Inferior parietal cortex (tissue), 1 donor: ENCODE results near the gene ZNF146.
"Not testable (repeated sequence)": the region's sequence is repeated elsewhere in the genome, so short reads cannot be mapped to it uniquely, and the experiment has no call there.

Source experiments
- DNase-seq: peaks from one replicate; pipeline ENCODE4 v3.0.0-alpha.2; 2016; ENCODE audit errors: extremely low spot score

The ZNF146 gene

DNA sequence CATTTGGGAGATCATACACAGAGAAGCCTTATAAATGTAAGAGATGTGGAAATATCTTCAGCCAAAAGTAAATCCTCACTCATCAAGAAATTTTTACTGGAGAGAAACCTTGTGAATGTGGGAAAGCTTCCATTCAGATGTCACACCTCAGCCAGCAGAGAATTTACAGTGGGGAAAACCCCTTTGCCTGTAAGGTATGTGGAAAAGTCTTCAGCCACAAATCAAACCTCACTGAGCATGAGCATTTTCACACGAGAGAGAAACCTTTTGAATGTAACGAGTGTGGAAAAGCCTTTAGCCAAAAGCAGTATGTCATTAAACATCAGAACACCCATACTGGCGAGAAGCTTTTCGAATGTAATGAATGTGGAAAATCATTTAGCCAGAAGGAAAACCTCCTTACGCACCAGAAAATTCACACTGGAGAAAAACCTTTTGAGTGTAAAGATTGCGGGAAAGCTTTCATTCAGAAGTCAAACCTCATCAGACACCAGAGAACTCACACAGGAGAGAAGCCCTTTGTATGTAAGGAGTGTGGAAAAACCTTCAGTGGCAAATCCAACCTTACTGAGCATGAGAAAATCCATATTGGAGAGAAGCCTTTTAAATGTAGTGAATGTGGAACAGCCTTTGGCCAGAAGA lies 21.5 kb downstream of the ZNF146 start:
- no peak for DNase-seq

DNA sequence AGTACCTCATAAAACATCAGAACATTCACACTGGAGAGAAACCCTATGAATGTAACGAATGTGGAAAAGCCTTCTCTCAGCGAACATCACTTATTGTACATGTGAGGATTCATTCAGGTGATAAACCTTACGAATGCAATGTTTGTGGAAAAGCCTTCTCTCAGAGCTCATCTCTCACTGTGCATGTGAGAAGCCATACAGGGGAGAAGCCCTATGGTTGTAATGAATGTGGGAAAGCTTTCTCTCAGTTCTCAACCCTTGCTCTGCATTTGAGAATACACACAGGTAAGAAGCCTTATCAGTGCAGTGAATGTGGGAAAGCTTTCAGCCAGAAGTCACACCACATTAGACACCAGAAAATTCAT lies 22.0 kb downstream of the ZNF146 start:
- no peak for DNase-seq

DNA sequence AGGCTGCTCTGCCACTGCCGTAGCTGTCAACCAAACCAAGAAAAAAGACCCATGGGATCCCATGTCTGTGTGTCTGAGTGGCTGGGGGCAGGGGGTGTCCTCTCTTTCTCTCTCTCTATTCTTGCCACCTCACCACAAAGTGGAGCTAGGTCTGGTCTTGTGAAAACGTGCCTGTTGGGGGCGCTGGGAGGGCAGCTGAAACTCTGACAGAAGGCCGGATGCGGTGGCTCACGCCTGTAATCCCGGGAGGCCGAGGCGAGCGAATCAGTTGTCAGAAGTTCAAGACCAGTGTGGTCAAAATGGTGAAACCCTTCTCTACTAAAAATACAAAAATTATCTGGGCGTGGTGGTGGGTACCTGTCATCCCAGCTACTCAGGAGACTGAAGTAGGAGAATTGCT lies 29.2 kb downstream of the ZNF146 start:
- no peak for DNase-seq

DNA sequence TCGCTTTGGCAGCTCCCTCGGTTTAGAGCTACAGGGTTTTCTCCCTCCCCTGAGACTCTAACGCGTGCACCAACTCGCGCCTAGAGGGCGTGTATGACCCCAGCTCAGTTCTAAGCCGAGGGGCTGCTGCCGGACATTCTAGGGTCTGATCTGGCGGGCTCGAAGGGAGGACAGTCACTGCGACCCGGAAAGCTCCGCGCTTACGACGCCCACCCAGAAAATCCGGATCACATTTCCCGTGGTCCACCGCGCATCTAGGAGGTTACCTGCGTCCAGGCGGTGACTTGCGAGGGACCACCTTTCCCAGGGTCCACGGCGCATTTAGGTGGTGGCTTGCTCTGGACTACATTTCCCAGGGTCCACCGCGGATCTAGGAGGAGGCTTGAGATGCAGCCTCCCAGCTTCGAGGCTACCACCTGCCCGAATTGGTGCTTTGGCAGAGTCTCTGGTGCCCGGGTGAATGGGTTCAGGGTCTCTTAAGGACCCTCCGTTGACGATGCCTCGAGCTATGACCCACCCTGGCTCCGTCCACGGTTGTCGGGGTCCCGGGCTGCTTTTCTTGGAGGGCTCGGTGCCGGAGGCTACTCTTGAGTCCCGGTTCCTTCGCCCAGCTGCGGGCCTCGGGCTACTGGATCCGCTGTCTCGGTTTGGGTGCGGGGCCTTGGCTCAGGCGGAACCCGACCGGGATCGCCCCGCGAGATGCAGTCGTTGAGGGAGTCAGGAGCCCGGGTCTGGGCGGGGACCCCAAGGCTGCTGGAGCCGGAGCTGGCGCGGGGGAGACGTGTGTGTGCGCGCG lies 30.5 kb downstream of the ZNF146 start:
- peak; percentile 35 for DNase-seq

DNA sequence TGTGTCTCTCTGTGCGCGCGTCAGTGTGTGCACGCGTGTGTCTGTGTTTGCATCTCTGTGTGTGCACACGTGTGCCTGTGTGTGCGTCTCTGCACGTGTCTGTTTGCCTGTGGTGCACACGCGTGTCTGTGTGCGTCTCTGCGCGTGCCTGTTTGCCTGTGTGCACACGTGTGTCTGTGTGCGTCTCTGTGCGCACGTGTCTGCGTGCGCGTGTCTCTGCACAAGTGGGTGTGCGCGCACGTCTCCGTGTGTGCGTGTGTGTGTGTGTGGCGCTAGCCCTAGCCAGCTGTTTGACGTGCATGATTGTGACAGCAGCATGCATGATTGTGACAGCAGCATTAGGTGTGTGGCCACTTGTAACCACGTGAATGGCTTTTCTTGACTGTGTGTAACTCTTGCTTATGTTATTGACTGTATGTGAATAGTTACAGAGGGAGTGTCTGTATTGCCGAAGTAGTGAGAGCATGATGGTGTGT lies 31.1 kb downstream of the ZNF146 start:
- peak; percentile 22 for DNase-seq

DNA sequence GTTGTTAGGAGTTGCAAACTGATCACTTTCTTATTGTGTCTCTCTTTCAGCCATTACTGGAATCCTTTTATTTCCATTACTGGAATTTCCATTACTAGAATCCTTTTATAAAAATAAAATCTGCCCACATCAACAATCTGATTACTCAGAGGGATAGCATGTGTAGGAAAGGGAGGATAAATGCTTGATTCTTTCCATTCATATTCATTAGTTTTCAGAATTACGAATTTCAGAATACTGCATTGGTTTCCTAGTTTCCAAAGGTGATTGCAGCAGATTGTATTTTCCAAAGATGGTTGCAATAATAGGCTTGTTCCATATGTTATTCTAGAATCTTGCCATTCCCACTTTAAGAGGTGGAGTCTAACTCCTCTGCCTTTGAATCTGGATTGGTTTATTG lies 37.1 kb downstream of the ZNF146 start:
- DNase-seq: no peak

DNA sequence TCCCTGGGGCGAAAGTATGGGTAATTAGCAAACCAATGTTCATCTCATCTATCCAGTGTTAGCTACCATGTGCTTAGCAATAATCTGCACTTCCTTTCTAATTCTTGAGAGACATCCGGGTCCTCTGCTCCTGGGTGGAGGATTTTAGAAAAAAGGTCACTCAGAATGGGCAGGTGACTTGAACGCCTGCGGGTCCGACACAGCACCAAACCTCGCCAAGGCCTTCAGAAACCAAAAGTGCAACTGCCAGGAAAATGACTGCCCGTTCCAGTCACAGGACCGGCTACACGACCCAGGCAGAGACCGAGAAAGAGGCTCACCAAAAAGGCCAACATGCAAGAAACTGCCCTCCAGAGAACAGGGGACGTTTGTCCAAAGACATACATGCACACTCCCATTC lies 39.9 kb downstream of the ZNF146 start:
- DNase-seq: no peak

DNA sequence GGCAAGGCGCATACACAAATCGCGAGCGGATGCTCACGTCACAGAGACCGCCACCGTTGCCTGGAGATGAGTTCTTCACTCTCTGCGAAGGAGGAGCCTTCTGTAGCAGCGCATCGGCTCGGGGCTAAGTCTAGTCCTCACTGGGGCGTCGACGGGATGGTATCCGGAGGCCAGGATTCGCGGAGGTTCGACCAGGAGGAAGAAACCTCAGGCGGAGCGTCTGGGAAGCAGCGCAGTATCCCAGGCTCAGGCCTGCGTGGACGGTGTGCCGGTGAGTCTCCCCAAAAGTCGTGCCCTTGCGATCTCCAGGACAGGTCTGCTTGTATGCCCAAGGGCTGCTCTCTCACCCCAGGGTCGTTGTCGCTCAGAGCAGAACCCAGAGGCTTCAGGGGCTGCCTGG lies 40.4 kb downstream of the ZNF146 start:
- DNase-seq: no peak

DNA sequence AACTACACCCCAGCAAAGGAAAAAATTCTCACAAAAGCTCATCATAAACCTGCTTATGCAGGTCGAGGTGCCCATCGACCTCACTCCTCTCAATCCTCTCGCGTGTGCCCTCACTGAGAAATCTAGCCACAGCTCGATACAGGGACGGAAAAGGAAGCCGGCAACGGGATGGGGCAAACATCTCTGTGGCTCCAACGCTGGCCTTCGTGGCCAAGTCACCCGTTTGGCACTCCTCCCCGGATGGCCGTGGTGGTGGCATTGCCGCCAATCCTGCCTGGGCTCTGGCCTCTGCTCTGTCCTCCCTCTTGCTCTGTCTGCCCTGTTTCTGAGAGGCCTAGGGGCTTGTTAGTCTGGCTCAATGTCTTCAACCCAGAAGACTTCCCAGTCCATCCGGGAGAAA lies 41.2 kb downstream of the ZNF146 start:
- DNase-seq: no peak

DNA sequence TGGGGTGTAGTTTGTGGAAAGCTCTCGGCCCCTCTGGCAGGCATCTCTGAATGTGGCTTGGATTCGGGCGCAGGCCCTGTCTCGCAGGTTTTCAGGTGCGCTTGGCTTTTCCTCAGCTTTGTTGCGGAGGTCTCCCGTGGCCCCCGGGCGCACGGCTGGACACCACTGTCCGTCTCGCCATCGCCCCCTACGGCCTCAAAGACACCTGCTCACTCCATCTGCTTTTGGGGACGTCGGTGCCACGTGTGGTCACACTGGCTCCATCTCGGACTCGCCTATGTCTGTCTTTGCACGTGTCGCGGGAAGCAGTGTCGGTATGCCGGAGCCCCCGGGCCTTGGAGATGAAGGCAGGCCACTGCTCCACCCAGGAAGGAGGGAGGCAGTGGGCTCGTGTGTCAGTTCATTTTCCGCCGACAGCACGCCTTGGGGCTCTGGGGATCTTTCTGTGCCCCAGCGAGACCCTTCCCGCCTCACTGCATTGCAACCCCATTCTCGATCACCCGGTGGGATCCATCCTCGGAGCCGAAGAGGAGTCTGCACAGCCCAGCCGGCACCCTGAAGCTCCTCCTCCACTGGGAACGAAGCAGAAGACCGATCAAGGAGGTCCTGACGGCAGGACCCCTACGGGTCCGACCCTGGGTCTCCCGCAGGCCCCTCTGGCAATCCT lies 42.1 kb downstream of the ZNF146 start:
- DNase-seq: no peak

DNA sequence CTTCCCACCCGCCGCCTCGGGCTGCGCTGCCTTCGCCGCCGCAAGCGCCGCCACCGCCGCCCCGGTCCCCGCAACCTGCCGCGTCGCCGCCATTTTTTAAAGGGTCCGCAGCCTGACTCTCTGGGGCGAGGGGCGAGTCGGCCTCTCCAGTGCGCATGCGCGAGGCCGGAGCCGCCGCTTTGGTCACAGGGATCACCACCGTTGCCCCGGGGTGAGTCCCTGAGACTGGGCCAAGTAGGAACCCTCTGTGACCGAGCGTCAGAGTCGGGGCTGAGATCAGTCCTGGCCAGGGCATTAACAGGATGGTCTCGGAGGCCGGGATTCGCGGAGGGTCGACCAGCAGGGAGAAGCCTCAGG lies 42.6 kb downstream of the ZNF146 start:
- DNase-seq: no peak

DNA sequence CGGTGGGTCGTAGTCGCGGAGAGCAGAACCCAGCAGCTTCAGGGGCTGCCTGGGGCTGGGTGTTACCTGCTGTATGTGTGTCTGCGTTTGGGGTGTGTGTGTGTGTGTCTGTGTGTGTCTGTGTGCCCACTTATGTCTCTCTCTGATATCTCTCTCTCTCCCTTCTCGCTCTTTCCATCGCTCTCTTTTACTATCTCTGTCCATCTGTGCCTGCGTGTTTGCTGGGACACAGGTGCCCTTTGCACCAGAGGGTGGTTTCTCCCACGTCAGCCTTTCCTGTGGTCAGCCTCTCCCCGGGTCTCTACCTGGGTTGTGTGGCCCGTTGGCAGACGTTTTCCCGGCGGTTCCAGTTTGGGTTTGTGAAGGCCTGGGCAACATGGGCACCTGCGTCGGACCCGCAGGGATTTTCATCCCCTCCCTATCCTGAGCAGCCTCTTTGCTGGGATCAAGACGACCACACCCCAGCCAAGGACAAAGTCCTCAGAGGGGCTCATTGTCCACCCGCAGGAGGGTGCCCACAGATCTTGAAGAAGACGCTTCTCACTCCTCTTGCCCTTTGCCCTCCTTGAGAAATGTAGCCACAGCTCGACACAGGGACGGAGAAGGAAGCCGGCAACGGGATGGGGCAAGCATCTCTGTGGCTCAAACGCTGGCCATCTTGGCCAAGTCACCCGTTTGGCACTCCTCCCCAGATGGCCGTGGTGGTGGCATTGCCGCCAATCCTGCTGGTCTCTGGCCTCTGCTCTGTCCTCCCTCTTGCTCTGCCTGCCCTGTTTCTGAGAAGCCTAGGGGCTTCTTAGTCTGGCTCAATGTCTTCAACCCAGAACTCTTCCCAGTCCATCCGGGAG lies 43.3 kb downstream of the ZNF146 start:
- DNase-seq: no peak

DNA sequence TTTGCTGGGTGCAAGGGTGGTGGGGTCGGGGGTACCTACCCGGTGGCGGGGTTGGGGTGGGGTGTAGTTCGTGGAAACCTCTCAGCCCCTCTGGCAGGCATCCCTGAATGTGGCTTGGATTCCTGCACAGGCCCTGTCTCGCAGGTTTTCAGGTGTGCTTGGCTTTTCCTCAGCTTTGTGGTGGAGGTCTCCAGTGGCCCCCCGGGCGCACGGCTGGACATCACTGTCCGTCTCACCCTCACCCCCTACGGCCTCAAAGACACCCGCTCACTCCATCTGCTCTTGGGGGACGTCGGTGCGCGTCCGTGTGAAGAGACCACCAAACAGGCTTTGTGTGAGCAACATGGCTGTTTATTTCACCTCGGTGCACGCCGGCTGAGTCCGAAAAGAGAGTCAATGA lies 44.3 kb downstream of the ZNF146 start:
- DNase-seq: no peak

DNA sequence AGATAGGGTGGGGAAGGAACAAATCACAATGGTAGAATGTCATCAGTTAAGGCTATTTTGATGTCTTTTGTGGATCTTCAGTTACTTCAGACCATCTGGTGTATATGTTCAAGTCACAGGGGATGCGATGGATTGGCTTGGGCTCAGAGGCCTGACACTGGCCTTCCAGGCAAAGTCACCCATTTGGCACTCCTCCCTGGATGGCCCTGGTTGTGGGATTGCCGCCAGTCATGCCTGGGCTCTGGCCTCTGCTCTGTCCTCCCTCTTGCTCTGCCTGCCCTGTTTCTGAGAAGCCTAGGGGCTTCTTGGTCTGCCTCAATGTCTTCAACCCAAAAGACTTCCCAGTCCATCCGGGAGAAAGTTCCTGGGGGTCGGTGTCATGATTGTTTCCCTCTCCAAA lies 50.2 kb downstream of the ZNF146 start:
- no peak for DNase-seq

DNA sequence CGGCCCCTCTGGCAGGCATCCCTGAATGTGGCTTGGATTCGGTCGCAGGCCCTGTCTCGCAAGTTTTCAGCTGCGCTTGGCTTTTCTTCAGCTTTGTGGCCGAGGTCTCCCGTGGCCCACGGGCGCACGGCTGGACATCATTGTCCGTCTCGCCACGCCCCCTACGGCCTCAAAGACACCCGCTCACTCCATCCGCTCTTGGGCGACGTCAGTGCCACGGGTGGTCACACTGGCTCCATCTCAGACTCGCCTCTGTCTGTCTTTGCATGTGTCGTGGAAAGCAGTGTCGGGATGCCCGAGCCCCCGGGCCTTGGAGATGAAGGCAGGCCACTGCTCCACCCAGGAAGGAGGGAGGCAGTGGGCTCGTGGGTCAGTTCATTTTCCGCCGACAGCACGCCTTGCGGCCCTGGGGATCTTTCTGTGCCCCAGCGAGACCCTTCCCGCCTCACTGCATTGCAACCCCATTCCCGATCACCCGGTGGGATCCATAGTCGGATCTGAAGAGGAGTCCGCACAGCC lies 51.0 kb downstream of the ZNF146 start:
- DNase-seq: no peak

DNA sequence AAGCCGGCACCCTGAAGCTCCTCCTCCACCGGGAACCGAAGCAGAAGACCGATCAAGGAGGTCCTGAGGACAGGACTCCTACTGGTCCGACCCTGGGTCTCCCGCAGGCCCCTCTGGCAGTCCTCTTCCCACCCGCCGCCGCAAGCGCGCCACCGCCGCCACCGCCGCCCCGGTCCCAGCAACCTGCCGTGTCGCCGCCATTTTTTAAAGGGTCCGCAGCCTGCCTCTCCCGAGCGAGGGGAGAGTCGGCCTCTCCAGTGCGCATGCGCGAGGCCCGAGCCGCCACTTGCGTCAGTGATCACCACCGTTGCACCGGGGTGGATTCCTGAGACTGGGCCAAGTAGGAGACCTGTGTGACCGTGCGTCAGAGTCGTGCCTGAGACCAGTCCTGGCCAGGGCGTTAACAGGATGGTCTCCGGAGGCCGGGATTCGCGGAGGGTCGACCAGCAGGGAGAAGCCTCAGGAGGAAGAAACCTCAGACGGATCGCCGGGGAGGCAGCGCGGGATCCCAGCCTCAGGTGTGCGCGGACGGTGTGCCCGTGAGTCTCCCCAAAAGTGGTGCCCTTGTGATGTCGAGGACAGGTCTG lies 51.6 kb downstream of the ZNF146 start:
- DNase-seq: no peak

DNA sequence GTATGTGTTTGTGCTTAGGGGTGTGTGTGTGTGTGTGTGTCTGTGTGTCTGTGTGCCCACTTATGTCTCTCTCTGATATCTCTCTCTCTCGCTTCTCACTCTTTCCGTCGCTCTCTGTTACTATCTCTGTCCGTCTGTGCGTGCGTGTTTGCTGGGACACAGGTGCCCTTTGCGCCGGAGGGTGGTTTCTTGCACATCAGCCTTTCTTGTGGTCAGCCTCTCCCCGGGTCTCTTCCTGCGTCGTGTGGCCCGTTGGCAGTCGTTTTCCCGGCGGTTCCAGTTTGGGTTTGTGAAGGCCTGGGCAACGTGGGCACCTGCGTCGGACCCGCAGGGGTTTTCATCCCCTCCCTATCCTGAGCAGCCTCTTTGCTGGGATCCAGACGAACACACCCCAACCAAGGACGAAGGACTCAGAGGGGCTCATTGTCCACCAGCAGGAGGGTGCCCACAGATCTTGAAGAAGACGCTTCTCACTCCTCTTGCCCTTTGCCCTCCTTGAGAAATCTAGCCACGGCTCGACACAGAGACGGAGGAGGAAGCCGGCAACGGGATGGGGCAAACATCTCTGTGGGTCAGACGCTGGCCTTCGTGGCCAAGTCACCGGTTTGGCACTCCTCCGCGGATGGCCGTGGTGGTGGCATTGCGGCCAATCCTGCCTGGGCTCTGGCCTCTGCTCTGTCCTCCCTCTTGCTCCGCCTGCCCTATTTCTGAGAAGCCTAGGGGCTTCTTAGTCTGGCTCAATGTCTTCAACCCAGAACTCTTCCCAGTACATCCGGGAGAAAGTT lies 52.3 kb downstream of the ZNF146 start:
- DNase-seq: no peak

DNA sequence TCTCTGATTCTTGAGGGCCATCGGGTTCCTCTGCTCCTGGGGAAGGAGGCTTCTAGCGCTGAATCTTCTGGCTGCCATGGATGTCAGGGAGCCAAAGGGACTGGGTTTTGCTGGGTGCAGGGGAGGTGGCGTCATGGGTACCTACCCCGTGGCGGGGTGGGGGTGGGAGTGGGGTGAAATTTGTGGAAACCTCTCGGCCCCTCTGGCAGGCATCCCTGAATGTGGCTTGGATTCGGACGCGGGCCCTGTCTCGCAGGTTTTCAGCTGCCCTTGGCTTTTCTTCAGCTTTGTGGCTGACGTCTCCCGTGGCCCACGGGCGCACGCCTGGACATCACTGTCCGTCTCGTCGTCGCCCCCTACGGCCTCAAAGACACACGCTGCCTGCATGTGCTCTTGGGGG lies 53.2 kb downstream of the ZNF146 start:
- DNase-seq: not testable (repeated sequence)

DNA sequence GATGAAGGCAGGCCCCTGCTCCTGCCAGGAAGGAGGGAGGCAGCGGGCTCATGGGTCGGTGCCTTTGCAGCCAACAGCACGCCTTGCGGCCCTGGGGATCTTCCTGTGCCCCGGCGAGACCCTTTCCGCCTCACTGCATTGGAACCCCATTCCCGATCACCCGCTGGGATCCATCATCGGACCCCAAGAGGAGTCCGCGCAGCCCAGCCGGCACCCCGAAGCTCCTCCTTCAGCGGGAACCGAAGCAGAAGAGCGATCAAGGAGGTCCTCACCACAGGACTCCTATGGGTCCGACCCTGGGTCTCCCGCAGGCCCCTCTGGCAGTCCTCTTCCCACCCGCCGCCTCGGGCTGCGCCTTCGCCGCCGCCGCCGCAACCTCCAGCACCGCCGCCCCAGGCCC lies 53.7 kb downstream of the ZNF146 start:
- DNase-seq: not testable (repeated sequence)

DNA sequence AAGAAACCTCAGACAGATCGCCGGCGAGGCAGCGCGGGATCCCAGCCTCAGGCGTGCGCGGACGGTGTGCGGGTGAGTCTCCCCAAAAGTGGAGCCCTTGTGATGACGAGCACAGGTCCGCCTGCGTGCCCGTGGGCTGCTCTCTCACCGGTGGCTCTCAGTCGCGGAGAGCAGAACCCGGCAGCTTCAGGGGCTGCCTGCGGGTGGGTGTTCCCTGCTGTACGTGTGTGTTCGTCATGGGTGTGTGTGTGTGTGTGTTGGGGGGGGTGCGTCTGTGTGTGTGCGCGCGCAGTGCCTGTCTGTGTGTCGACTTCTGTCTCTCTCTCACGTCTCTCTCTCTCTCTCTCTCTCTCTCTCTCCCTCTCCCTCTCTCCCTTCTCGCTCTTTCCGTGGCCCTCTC lies 54.4 kb downstream of the ZNF146 start:
- DNase-seq: not testable (repeated sequence)
